ENCODE data around the gene LSS. TPM values are rescaled to one million over a fixed set of nuclear protein-coding genes. Genes with fewer than 3 reads are reported as not detected.

The LSS gene
- total RNA-seq, 1 donor from 2014 or later = 103 TPM

- Histone ChIP-seq H3K27me3 (no peaks in the 10 kb centered on the region), H3K4me1 (peaks cover 12% of the 10 kb centered on the region), H3K9me3 (no peaks in the 10 kb centered on the region), H3K36me3 (no peaks in the 10 kb centered on the region), H3K4me3 (no peak overlapping the region), H3K27ac (no peak overlapping the region)
- TF ChIP-seq POLR2AphosphoS5 (IDR thresholded peaks at IDR 0.05; ENCODE audit: insufficient read depth in 1 of 2, low read depth in 1 of 2) = no peak
- no peak for TF ChIP-seq CTCF (IDR thresholded peaks at IDR 0.05)
- DNase-seq (ENCODE audit: extremely low spot score in 2 of 2) = peak in 1 of 2 donors; percentile 71
- intact Hi-C loops (cut with DNase I) = no loop called here
Measured at GRCh38 chr21:46151261-46151988, 77.1 kb downstream of the LSS start.

GRCh38 chr21:46150491-46151121 is 78.0 kb downstream of the LSS start:
- Histone ChIP-seq H3K27me3 (no peaks in the 10 kb centered on the region), H3K9me3 (no peaks in the 10 kb centered on the region), H3K27ac (no peak overlapping the region), H3K36me3 (no peaks in the 10 kb centered on the region), H3K4me1 (peaks cover 12% of the 10 kb centered on the region), H3K4me3 (no peak overlapping the region)
- TF ChIP-seq POLR2AphosphoS5 (IDR thresholded peaks at IDR 0.05; ENCODE audit: insufficient read depth in 1 of 2, low read depth in 1 of 2) (no peak), POLR2A (IDR thresholded peaks at IDR 0.05) (no peak), CTCF (IDR thresholded peaks at IDR 0.05) (no peak)
- intact Hi-C loops (cut with DNase I) = no loop called here
- no peak for DNase-seq (ENCODE audit: extremely low spot score in 2 of 2)

- DNase-seq (ENCODE audit: extremely low spot score in 2 of 2) = no peak
- Histone ChIP-seq H3K27me3 (no peaks in the 10 kb centered on the region), H3K36me3 (no peaks in the 10 kb centered on the region), H3K4me1 (peaks cover 12% of the 10 kb centered on the region), H3K9me3 (no peaks in the 10 kb centered on the region), H3K4me3 (no peak overlapping the region), H3K27ac (no peak overlapping the region)
- intact Hi-C loops (cut with DNase I) = no loop called here
- TF ChIP-seq POLR2AphosphoS5 (IDR thresholded peaks at IDR 0.05; ENCODE audit: insufficient read depth in 1 of 2, low read depth in 1 of 2) (no peak), POLR2A (IDR thresholded peaks at IDR 0.05) (no peak), CTCF (IDR thresholded peaks at IDR 0.05) (no peak)
Measured at GRCh38 chr21:46150073-46150472, 78.5 kb downstream of the LSS start.

GRCh38 chr21:46149205-46149901 is 79.2 kb downstream of the LSS start:
- intact Hi-C loops (cut with DNase I) = loop anchor here (10.0 kb wide), 1 partner anchor 75 kb away; the partner anchor contains the start of gene LSS
- no peaks in the 10 kb centered on the region for H3K9me3 ChIP-seq
- no peaks in the 10 kb centered on the region for H3K27me3 ChIP-seq
- DNase-seq (ENCODE audit: extremely low spot score in 2 of 2) = no peak
- H3K4me3 ChIP-seq = no peak overlapping the region
- no peaks in the 10 kb centered on the region for H3K36me3 ChIP-seq
- TF ChIP-seq POLR2A (IDR thresholded peaks at IDR 0.05) (no peak), CTCF (IDR thresholded peaks at IDR 0.05) (no peak), POLR2AphosphoS5 (IDR thresholded peaks at IDR 0.05; ENCODE audit: insufficient read depth in 1 of 2, low read depth in 1 of 2) (no peak)
- H3K27ac ChIP-seq = no peak overlapping the region
- H3K4me1 ChIP-seq = peaks cover 12% of the 10 kb centered on the region

All from vagina (tissue), 2 donors.